Measurements from ENCODE around the gene PSAPL1. TPM values are rescaled to one million over a fixed set of nuclear protein-coding genes. Genes with fewer than 3 reads are reported as not detected.

PSAPL1 gene
- total RNA-seq, 1 donor from 2014 or later = not detected

DNA sequence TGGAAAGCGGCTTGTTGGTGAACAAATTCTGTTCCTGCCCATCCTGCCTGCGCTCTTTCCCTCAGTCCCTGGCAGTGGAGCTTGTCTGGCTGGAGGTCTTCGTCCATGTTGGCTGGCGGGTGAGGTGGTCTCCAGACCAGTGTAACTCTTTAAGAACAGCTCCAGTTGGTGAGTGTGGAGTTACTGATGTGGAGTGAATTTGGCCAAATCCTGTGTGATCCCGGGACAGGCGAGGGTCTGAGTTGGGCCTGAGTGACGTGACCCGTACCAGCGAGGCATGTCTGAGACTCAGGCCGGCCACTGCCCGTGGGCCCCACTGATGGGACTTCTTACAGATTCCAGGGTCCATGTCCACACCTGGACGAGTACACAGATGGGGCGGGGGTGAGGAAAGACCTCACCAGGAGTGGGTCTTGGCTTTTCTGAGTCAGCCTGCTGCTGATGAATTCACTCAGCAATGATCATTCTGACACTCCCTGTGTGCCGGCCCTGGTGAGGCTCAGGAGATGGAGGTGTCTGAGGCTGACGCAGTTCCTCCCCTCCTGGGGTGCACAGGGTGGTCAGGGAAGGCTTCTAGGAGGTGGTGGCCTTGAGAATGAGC lies 45.5 kb downstream of the PSAPL1 start:
- H3K27me3 Mint-ChIP-seq (ENCODE audit: unreplicated experiment) = peaks cover 8% of the 10 kb centered on the region
- H3K9me3 Mint-ChIP-seq (ENCODE audit: unreplicated experiment) = no peaks in the 10 kb centered on the region
- H3K4me3 Mint-ChIP-seq (ENCODE audit: unreplicated experiment) = no peak overlapping the region
- H3K27ac Mint-ChIP-seq (ENCODE audit: unreplicated experiment) = no peak overlapping the region
- peaks cover 6% of the 10 kb centered on the region for H3K4me1 Mint-ChIP-seq (ENCODE audit: unreplicated experiment)
- no peaks in the 10 kb centered on the region for H3K36me3 Mint-ChIP-seq (ENCODE audit: low read depth, unreplicated experiment)
- TF ChIP-seq, protein P1, sequence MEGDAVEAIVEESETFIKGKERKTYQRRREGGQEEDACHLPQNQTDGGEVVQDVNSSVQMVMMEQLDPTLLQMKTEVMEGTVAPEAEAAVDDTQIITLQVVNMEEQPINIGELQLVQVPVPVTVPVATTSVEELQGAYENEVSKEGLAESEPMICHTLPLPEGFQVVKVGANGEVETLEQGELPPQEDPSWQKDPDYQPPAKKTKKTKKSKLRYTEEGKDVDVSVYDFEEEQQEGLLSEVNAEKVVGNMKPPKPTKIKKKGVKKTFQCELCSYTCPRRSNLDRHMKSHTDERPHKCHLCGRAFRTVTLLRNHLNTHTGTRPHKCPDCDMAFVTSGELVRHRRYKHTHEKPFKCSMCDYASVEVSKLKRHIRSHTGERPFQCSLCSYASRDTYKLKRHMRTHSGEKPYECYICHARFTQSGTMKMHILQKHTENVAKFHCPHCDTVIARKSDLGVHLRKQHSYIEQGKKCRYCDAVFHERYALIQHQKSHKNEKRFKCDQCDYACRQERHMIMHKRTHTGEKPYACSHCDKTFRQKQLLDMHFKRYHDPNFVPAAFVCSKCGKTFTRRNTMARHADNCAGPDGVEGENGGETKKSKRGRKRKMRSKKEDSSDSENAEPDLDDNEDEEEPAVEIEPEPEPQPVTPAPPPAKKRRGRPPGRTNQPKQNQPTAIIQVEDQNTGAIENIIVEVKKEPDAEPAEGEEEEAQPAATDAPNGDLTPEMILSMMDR (IDR thresholded peaks at IDR 0.05; ENCODE audit: unreplicated experiment) = no peak
- DNase-seq (ENCODE audit: low spot score) = no peak

DNA sequence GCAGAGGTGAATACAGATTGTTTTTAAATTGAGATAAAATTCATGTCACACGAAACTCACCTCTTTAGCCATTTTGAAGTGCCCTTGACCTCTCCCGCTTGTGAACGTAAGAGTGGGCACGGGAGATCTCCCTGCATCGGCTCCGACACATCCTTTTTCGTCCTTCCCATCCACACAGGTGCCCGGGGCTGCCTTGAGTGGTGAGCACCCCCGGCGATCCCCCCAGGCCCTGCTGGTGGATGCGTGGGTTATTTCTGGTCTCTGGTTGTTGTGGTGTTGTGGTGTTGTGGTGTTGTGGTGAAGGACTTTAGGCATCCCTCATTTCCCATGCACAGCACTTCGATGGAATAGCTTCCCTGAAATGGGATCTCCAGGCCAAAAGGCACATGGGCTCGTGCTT lies 46.1 kb downstream of the PSAPL1 start:
- Mint-ChIP-seq H3K27me3 (ENCODE audit: unreplicated experiment) (peaks cover 8% of the 10 kb centered on the region), H3K4me3 (ENCODE audit: unreplicated experiment) (no peak overlapping the region), H3K9me3 (ENCODE audit: unreplicated experiment) (no peaks in the 10 kb centered on the region), H3K4me1 (ENCODE audit: unreplicated experiment) (peaks cover 6% of the 10 kb centered on the region), H3K27ac (ENCODE audit: unreplicated experiment) (no peak overlapping the region), H3K36me3 (ENCODE audit: low read depth, unreplicated experiment) (no peaks in the 10 kb centered on the region)
- no peak for DNase-seq (ENCODE audit: low spot score)
- TF ChIP-seq, protein P1 (IDR thresholded peaks at IDR 0.05; ENCODE audit: unreplicated experiment) = no peak

DNA sequence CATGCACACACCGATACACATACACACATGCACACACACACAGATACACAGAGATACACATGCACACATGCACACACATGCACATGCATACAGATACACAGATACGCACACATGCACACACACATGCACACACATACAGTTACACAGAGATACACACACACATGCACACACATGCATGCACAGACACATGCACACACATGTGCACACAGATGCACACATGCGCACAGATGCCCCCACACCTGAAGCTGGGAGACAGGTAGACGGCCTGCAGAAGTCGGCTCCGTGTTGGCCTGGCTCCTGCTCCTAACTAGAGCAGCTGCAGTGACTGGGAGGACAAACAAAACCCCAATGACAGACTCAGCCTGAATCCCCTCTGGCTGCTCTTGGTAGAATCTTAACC lies 46.8 kb downstream of the PSAPL1 start:
- Mint-ChIP-seq H3K27ac (ENCODE audit: unreplicated experiment) (no peak overlapping the region), H3K9me3 (ENCODE audit: unreplicated experiment) (no peaks in the 10 kb centered on the region), H3K36me3 (ENCODE audit: low read depth, unreplicated experiment) (no peaks in the 10 kb centered on the region), H3K4me3 (ENCODE audit: unreplicated experiment) (no peak overlapping the region), H3K27me3 (ENCODE audit: unreplicated experiment) (peaks cover 8% of the 10 kb centered on the region), H3K4me1 (ENCODE audit: unreplicated experiment) (peaks cover 6% of the 10 kb centered on the region)
- TF ChIP-seq, protein P1 (IDR thresholded peaks at IDR 0.05; ENCODE audit: unreplicated experiment) = no peak
- no peak for DNase-seq (ENCODE audit: low spot score)

DNA sequence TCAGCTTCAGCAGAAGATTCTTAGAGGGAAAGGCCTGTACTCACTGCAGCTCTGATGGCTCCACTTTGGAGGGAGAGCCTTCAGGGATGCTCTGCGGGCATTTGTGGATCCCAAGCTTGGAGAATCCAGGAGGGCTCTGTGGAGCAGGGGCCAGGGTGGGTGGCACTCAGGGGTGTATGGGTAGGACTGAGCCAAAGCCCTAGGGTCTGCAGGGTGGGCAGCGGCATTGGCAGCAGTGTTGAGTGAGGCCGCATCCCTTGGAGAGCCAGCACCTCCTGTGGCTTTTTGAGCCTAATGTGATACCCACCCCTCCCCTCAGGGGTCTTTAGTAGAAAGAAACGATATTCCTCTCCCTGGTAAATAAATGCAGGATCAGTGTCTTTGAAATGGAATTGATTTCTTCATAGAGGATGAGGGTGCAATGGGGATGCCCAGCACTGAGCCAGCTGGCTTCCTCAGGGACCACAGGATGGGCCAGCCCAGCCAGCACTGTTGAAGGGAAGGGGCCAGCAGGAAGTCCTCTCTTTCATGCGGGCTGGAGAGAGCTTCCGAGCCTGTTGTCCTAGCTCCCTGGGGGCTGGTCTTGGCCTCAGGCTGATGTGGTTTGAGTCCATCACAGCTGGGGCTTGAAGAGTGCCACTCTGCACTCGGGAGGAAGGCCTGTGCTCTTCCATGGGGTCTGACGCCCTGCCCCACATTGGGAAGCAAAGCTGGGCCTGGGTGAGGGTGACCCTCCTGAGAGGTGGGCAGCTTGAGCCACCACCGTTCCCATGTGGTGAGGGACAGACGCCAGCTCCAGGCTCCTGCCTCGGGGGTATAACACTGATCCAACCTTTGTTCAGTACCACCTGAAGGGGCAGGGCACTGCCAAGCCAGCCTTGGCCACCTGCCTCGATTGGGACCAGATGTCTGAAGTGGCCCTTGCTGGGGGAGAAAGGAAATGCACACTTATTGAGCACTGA lies 49.5 kb downstream of the PSAPL1 start:
- Mint-ChIP-seq H3K36me3 (ENCODE audit: low read depth, unreplicated experiment) (peaks cover 3% of the 10 kb centered on the region), H3K27me3 (ENCODE audit: unreplicated experiment) (peaks cover 8% of the 10 kb centered on the region), H3K4me1 (ENCODE audit: unreplicated experiment) (peaks cover 6% of the 10 kb centered on the region), H3K9me3 (ENCODE audit: unreplicated experiment) (no peaks in the 10 kb centered on the region), H3K27ac (ENCODE audit: unreplicated experiment) (no peak overlapping the region), H3K4me3 (ENCODE audit: unreplicated experiment) (no peak overlapping the region)
- DNase-seq (ENCODE audit: low spot score) = peak; percentile 3
- TF ChIP-seq, protein P1 (IDR thresholded peaks at IDR 0.05; ENCODE audit: unreplicated experiment) = no peak

Data from endothelial cell (in vitro differentiated cells).